Activated B cell treated with CpG ODN at 0.5 μM for 24 hours (primary cell): ENCODE measurements around the gene CTR9. TPM values are rescaled to one million over a fixed set of nuclear protein-coding genes. Genes with fewer than 3 reads are reported as not detected.

Experiments used
- ATAC-seq: fragments of 200-7000 bp; cut with Tn5 transposase; one replicate; pipeline ENCODE4 v1.10.0; 2021; ENCODE audit warnings: low read depth, mild to moderate bottlenecking, moderate library complexity
- CTCF ChIA-PET: fragments of 350-600 bp; sonication (Branson Sonifier 250); formaldehyde crosslinking; loops from one replicate; lab custom pipeline; 2021; ENCODE audit warnings: antibody characterized with exemption; lab: Charles Lee
- POLR2A ChIA-PET: fragments of 350-600 bp; sonication (Branson Sonifier 250); formaldehyde crosslinking; loops from one replicate; lab custom pipeline; 2021; ENCODE audit warnings: antibody characterized with exemption; lab: Charles Lee
- DNase-seq: peaks from one replicate; pipeline ENCODE4 v3.0.0; 2022
- H3K27ac Mint-ChIP-seq: one replicate; pipeline ENCODE4 v1.8.0; 2020; ENCODE audit warnings: mixed read lengths
- H3K27me3 Mint-ChIP-seq: one replicate; pipeline ENCODE4 v1.8.0; 2021; ENCODE audit warnings: mixed read lengths
- H3K36me3 Mint-ChIP-seq: one replicate; pipeline ENCODE4 v1.8.0; 2021; ENCODE audit warnings: low read depth, mixed read lengths
- H3K4me1 Mint-ChIP-seq: one replicate; pipeline ENCODE4 v1.8.0; 2021; ENCODE audit warnings: mixed read lengths
- H3K4me3 Mint-ChIP-seq: one replicate; pipeline ENCODE4 v1.8.0; 2020; ENCODE audit warnings: mild to moderate bottlenecking, mixed read lengths
- H3K9me3 Mint-ChIP-seq: one replicate; pipeline ENCODE4 v1.8.0; 2020; ENCODE audit warnings: mixed read lengths
- CTCF ChIP-seq: fragments of 200-600 bp; IDR thresholded peaks from one replicate; pipeline ENCODE4 v1.8.0; 2022; ENCODE audit warnings: antibody characterized with exemption, mild to moderate bottlenecking
- intact Hi-C: fragments of 100-400 bp; cut with micrococcal nuclease; formaldehyde crosslinking; loops from one replicate; pipeline ENCODE4 v1.15.1; 2024
- total RNA-seq: library from RNA; stranded (reverse); gene quantifications from 2 replicates; pipeline ENCODE4 v1.2.3, GENCODE V29; 2022

CTR9 gene
- total RNA-seq, 1 donor from 2014 or later = 50.6 TPM

- intact Hi-C loops = loop anchor here (1.0 kb wide), 1 partner anchor 10 kb away; no protein-coding TSS in a partner anchor
- no peak for TF ChIP-seq CTCF
- ChIA-PET POLR2A (interaction anchor here (1.3 to 5.6 kb wide), 2 partner anchors 12 to 52 kb away, joined by 3 to 65 read pairs; partner anchors contain the start of gene EIF4G2), CTCF (no interaction called here)
- Mint-ChIP-seq H3K36me3 (peaks cover 70% of the 10 kb centered on the region), H3K9me3 (no peaks in the 10 kb centered on the region), H3K27me3 (no peaks in the 10 kb centered on the region), H3K4me1 (peaks cover 24% of the 10 kb centered on the region), H3K27ac (no peak overlapping the region), H3K4me3 (no peak overlapping the region)
- ATAC-seq (no peak), DNase-seq (no peak)
Measured at GRCh38 chr11:10797001-10797400, 46.0 kb downstream of the CTR9 start.

GRCh38 chr11:10797531-10797930, 46.5 kb downstream of the CTR9 start:
- Mint-ChIP-seq H3K9me3 (no peaks in the 10 kb centered on the region), H3K4me3 (no peak overlapping the region), H3K27me3 (no peaks in the 10 kb centered on the region), H3K4me1 (peaks cover 20% of the 10 kb centered on the region), H3K27ac (no peak overlapping the region), H3K36me3 (peaks cover 75% of the 10 kb centered on the region)
- no peak for TF ChIP-seq CTCF
- DNase-seq = no peak
- CTCF ChIA-PET = interaction anchor here (1.0 kb wide), 1 partner anchor 12 kb away, joined by 3 read pairs; the partner anchor contains the start of gene EIF4G2
- POLR2A ChIA-PET = interaction anchor here (5.6 kb wide), 1 partner anchor 11 kb away, joined by 65 read pairs; the partner anchor contains the start of gene EIF4G2
- no peak for ATAC-seq
- intact Hi-C loops = loop anchor here (1.0 kb wide), 1 partner anchor 10 kb away; no protein-coding TSS in a partner anchor

GRCh38 chr11:10798330-10798928, 47.4 kb downstream of the CTR9 start:
- TF ChIP-seq CTCF = no peak
- intact Hi-C loops = no loop called here
- ChIA-PET POLR2A (interaction anchor here (0.6 to 5.6 kb wide), 2 partner anchors 10 to 34 kb away, joined by 3 to 65 read pairs; partner anchors contain the start of gene EIF4G2), CTCF (interaction anchor here (0.7 to 1.0 kb wide), 2 partner anchors 9 to 11 kb away, joined by 3 read pairs; partner anchors contain the start of gene EIF4G2)
- Mint-ChIP-seq H3K27ac (no peak overlapping the region), H3K4me3 (no peak overlapping the region), H3K9me3 (no peaks in the 10 kb centered on the region), H3K36me3 (peaks cover 83% of the 10 kb centered on the region), H3K27me3 (no peaks in the 10 kb centered on the region), H3K4me1 (peaks cover 15% of the 10 kb centered on the region)
- ATAC-seq = no peak
- DNase-seq = no peak

GRCh38 chr11:10800292-10800691, 49.2 kb downstream of the CTR9 start:
- POLR2A ChIA-PET = interaction anchor here (0.5 to 5.6 kb wide), 3 partner anchors 8 to 78 kb away, joined by 3 to 65 read pairs (median 4); partner anchors contain the start of gene EIF4G2
- Mint-ChIP-seq H3K36me3 (peaks cover 95% of the 10 kb centered on the region), H3K4me3 (no peak overlapping the region), H3K27ac (no peak overlapping the region), H3K9me3 (no peaks in the 10 kb centered on the region), H3K4me1 (peaks cover 24% of the 10 kb centered on the region), H3K27me3 (no peaks in the 10 kb centered on the region)
- intact Hi-C loops = no loop called here
- DNase-seq = no peak
- ATAC-seq = no peak
- CTCF ChIA-PET = no interaction called here
- no peak for TF ChIP-seq CTCF

- DNase-seq (no peak), ATAC-seq (no peak)
- POLR2A ChIA-PET = interaction anchor here (1.2 to 11.3 kb wide), 3 partner anchors 11 to 50 kb away, joined by 3 to 470 read pairs (median 6); partner anchors contain the start of gene ZBED5
- no peaks in the 10 kb centered on the region for H3K9me3 Mint-ChIP-seq
- no peak overlapping the region for H3K27ac Mint-ChIP-seq
- CTCF ChIA-PET = interaction anchor here (1.5 to 3.5 kb wide), 3 partner anchors 11 to 75 kb away, joined by 5 to 27 read pairs (median 7); no protein-coding TSS in a partner anchor
- no peak for TF ChIP-seq CTCF
- H3K27me3 Mint-ChIP-seq = no peaks in the 10 kb centered on the region
- H3K4me3 Mint-ChIP-seq = no peak overlapping the region
- H3K4me1 Mint-ChIP-seq = peaks cover 45% of the 10 kb centered on the region
- intact Hi-C loops = no loop called here
- peaks cover 94% of the 10 kb centered on the region for H3K36me3 Mint-ChIP-seq
Measured at GRCh38 chr11:10803676-10804075, 52.6 kb downstream of the CTR9 start.
